Calu3 (cell line): ENCODE data around the gene SLC8A1. TPM values are rescaled to one million over a fixed set of nuclear protein-coding genes. Genes with fewer than 3 reads are reported as not detected.

ENCODE experiments used
- BruUV-seq: library from RNA; stranded (reverse); fragments of 400-500 nt; replicated peaks from 2 replicates; lab custom pipeline; 2021; lab: Mats Ljungman, UMichigan
- CTCF ChIA-PET: fragments of 300-600 bp; sonication (Branson Sonifier 250); formaldehyde crosslinking; loops from one replicate; lab custom pipeline; 2022; ENCODE audit warnings: antibody characterized with exemption; lab: Charles Lee
- DNase-seq: peaks from one replicate; pipeline ENCODE4 v3.0.0; 2022
- H3K27ac Mint-ChIP-seq: one replicate; pipeline ENCODE4 v1.8.0; 2022; ENCODE audit warnings: mixed read lengths; ENCODE audit not compliant: unreplicated experiment
- H3K27me3 Mint-ChIP-seq: one replicate; pipeline ENCODE4 v1.8.0; 2022; ENCODE audit warnings: mixed read lengths; ENCODE audit not compliant: unreplicated experiment
- H3K36me3 Mint-ChIP-seq: one replicate; pipeline ENCODE4 v1.8.0; 2022; ENCODE audit warnings: mild to moderate bottlenecking, moderate library complexity, mixed read lengths; ENCODE audit not compliant: insufficient read depth, unreplicated experiment
- H3K4me1 Mint-ChIP-seq: one replicate; pipeline ENCODE4 v1.8.0; 2022; ENCODE audit warnings: mild to moderate bottlenecking, low read depth, mixed read lengths; ENCODE audit not compliant: unreplicated experiment
- H3K4me3 Mint-ChIP-seq: one replicate; pipeline ENCODE4 v1.8.0; 2022; ENCODE audit warnings: mild to moderate bottlenecking, low read depth, moderate library complexity, mixed read lengths; ENCODE audit not compliant: unreplicated experiment
- H3K9me3 Mint-ChIP-seq: one replicate; pipeline ENCODE4 v1.8.0; 2022; ENCODE audit warnings: low read depth, mixed read lengths; ENCODE audit not compliant: unreplicated experiment
- CTCF ChIP-seq: fragments of 200-600 bp; IDR thresholded peaks from one replicate; pipeline ENCODE4 v1.8.0; 2022; ENCODE audit warnings: antibody characterized with exemption; ENCODE audit not compliant: unreplicated experiment
- intact Hi-C: fragments of 100-400 bp; cut with micrococcal nuclease; formaldehyde crosslinking; loops from one replicate; pipeline ENCODE4 v1.10.0; 2022; ENCODE audit not compliant: unreplicated experiment
- total RNA-seq: library from RNA; stranded (reverse); gene quantifications from 2 replicates; pipeline ENCODE4 v1.2.3, GENCODE V29; 2022

SLC8A1 gene
- total RNA-seq, 1 experiment from 2014 or later: 0.05 TPM

- CTCF ChIA-PET: no interaction called here
These were observed 33.1 kb downstream of the SLC8A1 start for GRCh38 chr2:40418614-40419363.

GRCh38 chr2:40416486-40416885, 35.4 kb downstream of the SLC8A1 start:
- DNase-seq: no peak
- no peaks in the 10 kb centered on the region for H3K27me3 Mint-ChIP-seq
- H3K36me3 Mint-ChIP-seq: no peaks in the 10 kb centered on the region
- no peak for TF ChIP-seq CTCF
- intact Hi-C loops: no loop called here
- H3K4me3 Mint-ChIP-seq: no peak overlapping the region
- no TSS peak for BruUV-seq
- CTCF ChIA-PET: no interaction called here
- no peaks in the 10 kb centered on the region for H3K4me1 Mint-ChIP-seq
- H3K9me3 Mint-ChIP-seq: no peaks in the 10 kb centered on the region
- H3K27ac Mint-ChIP-seq: no peak overlapping the region

More at GRCh38 chr2:40418614-40419363, 33.1 kb downstream of the SLC8A1 start:
- DNase-seq: no peak
- H3K4me1 Mint-ChIP-seq: no peaks in the 10 kb centered on the region
- H3K27ac Mint-ChIP-seq: no peak overlapping the region
- intact Hi-C loops: no loop called here
- no peak overlapping the region for H3K4me3 Mint-ChIP-seq
- no peaks in the 10 kb centered on the region for H3K36me3 Mint-ChIP-seq
- H3K27me3 Mint-ChIP-seq: no peaks in the 10 kb centered on the region
- no TSS peak for BruUV-seq
- H3K9me3 Mint-ChIP-seq: no peaks in the 10 kb centered on the region
- no peak for TF ChIP-seq CTCF

- Mint-ChIP-seq H3K4me3 (no peak overlapping the region), H3K27ac (no peak overlapping the region), H3K36me3 (no peaks in the 10 kb centered on the region), H3K4me1 (no peaks in the 10 kb centered on the region), H3K27me3 (no peaks in the 10 kb centered on the region), H3K9me3 (no peaks in the 10 kb centered on the region)
- DNase-seq: no peak
- BruUV-seq: no TSS peak
- intact Hi-C loops: no loop called here
- no peak for TF ChIP-seq CTCF
- CTCF ChIA-PET: no interaction called here
These were observed 36.5 kb downstream of the SLC8A1 start for GRCh38 chr2:40415391-40415790.

- Mint-ChIP-seq H3K27ac (no peak overlapping the region), H3K36me3 (no peaks in the 10 kb centered on the region), H3K9me3 (no peaks in the 10 kb centered on the region), H3K27me3 (no peaks in the 10 kb centered on the region), H3K4me1 (no peaks in the 10 kb centered on the region), H3K4me3 (no peak overlapping the region)
- no peak for TF ChIP-seq CTCF
- BruUV-seq: no TSS peak
- CTCF ChIA-PET: interaction anchor here (0.6 to 1.1 kb wide), 3 partner anchors 9 to 475 kb away, joined by 3 read pairs; no protein-coding TSS in a partner anchor
- DNase-seq: no peak
- intact Hi-C loops: no loop called here
These were observed 39.4 kb downstream of the SLC8A1 start for GRCh38 chr2:40412456-40412855.
